Suprapubic skin (tissue), 4 donors: Measurements from ENCODE around the gene ZBTB17. TPM values are rescaled to one million over a fixed set of nuclear protein-coding genes. Genes with fewer than 3 reads are reported as not detected.

Experiments
- DNase-seq, 2 donors: peaks; one replicate each; pipeline ENCODE4 v3.0.0-alpha.2; 2019; ENCODE audit warnings: low spot score in 2 of 2
- H3K27ac ChIP-seq: fragments of 200-600 bp; sonication (generic); one replicate; pipeline ENCODE4 v1.5.1; 2019
- H3K27me3 ChIP-seq: fragments of 200-600 bp; sonication (generic); one replicate; pipeline ENCODE4 v1.5.1; 2019
- H3K36me3 ChIP-seq: fragments of 200-600 bp; sonication (generic); one replicate; pipeline ENCODE4 v1.5.1; 2019
- H3K4me1 ChIP-seq: fragments of 200-600 bp; sonication (generic); one replicate; pipeline ENCODE4 v1.5.1; 2019
- H3K4me3 ChIP-seq: fragments of 200-600 bp; sonication (generic); one replicate; pipeline ENCODE4 v1.5.1; 2019; ENCODE audit warnings: mild to moderate bottlenecking
- H3K9me3 ChIP-seq: fragments of 200-600 bp; sonication (generic); one replicate; pipeline ENCODE4 v1.5.1; 2019
- EP300 ChIP-seq: sonication (generic); formaldehyde crosslinking; IDR thresholded peaks from one replicate; pipeline ENCODE4 v1.6.1; 2017; ENCODE audit warnings: antibody characterized with exemption
- POLR2A ChIP-seq, 2 donors: fragments of 450-650 bp; IDR thresholded peaks; one replicate each; pipeline ENCODE4 v1.6.1; 2017; ENCODE audit warnings: antibody characterized with exemption in 2 of 2, mild to moderate bottlenecking in 2 of 2, moderate library complexity in 2 of 2
- POLR2AphosphoS5 ChIP-seq, 3 donors: sonication (generic); formaldehyde crosslinking; IDR thresholded peaks; one replicate each; pipeline ENCODE4 v1.6.1; 2017; ENCODE audit warnings: antibody characterized with exemption in 3 of 3
- WGBS: methylation state at CpG from one replicate; pipeline ENCODE4 v1.1.5; 2018; 5-methylcytosine and 5-hydroxymethylcytosine counted together
- total RNA-seq, 4 donors: library from RNA; depleted of rRNA; stranded (reverse); fragments of >200 nt; gene quantifications; one replicate each; pipeline ENCODE4 v1.1.0, GENCODE V29; 2016
- TF ChIP-seq, protein P1 (sequence below), 2 donors: fragments of 200-600 bp in 1 of 2; fragments of 450-650 bp in 1 of 2; sonication (generic) in 1 of 2; IDR thresholded peaks; one replicate each; pipeline ENCODE4 v1.5.1; 2016 to 2019; ENCODE audit warnings: antibody characterized with exemption in 2 of 2, mild to moderate bottlenecking in 1 of 2, moderate library complexity in 1 of 2

ZBTB17 gene
- total RNA-seq, 4 donors from 2014 or later, result 27.2 to 44.4 (median 34.1) TPM

DNA sequence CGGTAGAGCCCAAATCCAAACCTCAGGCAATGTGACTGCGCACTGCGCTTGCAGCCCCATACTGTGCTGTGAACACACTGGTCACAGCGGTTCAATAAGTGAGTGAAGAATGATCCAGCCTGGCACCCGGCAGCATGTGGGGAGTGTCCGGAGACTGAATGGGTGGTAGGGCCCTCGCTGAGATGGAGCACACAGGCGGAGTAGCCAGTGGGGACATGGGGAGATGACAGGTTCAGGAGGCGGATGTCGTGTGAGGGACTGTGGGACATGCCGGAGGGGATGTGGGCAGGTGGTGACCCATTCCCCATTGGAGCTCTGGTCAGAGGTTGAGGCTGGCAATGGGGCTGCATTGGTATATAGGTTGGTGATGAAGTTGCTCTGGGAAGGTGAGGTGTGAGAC lies 33.8 kb upstream of the ZBTB17 start:
- Histone ChIP-seq H3K27me3 (no peaks in the 10 kb centered on the region), H3K9me3 (no peaks in the 10 kb centered on the region), H3K4me3 (no peak overlapping the region), H3K36me3 (no peaks in the 10 kb centered on the region), H3K4me1 (peaks cover 35% of the 10 kb centered on the region), H3K27ac (no peak overlapping the region)
- TF ChIP-seq, protein P1, sequence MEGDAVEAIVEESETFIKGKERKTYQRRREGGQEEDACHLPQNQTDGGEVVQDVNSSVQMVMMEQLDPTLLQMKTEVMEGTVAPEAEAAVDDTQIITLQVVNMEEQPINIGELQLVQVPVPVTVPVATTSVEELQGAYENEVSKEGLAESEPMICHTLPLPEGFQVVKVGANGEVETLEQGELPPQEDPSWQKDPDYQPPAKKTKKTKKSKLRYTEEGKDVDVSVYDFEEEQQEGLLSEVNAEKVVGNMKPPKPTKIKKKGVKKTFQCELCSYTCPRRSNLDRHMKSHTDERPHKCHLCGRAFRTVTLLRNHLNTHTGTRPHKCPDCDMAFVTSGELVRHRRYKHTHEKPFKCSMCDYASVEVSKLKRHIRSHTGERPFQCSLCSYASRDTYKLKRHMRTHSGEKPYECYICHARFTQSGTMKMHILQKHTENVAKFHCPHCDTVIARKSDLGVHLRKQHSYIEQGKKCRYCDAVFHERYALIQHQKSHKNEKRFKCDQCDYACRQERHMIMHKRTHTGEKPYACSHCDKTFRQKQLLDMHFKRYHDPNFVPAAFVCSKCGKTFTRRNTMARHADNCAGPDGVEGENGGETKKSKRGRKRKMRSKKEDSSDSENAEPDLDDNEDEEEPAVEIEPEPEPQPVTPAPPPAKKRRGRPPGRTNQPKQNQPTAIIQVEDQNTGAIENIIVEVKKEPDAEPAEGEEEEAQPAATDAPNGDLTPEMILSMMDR (IDR thresholded peaks at IDR 0.05), result no peak
- TF ChIP-seq POLR2A (IDR thresholded peaks at IDR 0.05), result no peak
- DNase-seq, result no peak
- 90% methylated on average over 11 of the region's 11 CpGs for WGBS

GRCh38 chr1:16009030-16009460 lies 33.1 kb upstream of the ZBTB17 start:
- TF ChIP-seq, protein P1 (IDR thresholded peaks at IDR 0.05), result peak; percentile 93 to 94
- TF ChIP-seq POLR2AphosphoS5 (IDR thresholded peaks at IDR 0.05), result no peak
- 5% methylated on average over 4 of the region's 4 CpGs for WGBS
- no peak overlapping the region for H3K27ac ChIP-seq
- H3K36me3 ChIP-seq, result no peaks in the 10 kb centered on the region
- peaks cover 33% of the 10 kb centered on the region for H3K4me1 ChIP-seq
- no peaks in the 10 kb centered on the region for H3K9me3 ChIP-seq
- peak; percentile 88 to 91 for DNase-seq
- no peak overlapping the region for H3K4me3 ChIP-seq
- H3K27me3 ChIP-seq, result no peaks in the 10 kb centered on the region

DNA sequence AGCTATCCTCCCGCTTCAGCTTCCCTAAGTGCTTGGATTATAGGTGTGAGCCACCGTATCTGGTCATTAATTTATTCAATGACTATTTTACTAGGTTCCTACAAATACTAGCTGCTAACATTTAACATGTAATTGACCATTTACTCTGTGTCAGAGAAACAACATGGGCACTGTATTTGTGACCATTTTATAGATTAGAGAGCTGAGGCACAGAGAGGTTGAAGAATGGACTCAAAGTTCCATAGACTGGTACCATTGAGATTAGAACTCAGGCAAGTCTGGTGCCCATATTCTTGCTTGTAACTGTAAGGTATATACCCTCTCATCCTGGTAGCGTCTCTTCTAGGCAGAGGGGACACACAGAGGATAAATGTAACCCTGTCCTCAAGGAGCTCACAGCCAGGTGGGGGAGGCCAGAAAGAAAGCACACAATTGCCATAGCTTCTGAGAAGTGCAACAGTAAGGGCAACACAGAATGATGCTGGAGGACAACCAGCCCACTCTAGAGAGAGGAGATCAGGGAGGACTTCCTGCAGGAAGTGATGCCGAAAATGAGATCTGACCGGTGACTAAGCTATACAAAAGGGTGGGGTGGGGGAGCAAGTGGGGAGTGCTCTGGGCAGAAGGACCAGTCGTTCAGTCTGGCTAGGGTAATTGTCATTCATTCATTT lies 31.9 kb upstream of the ZBTB17 start:
- Histone ChIP-seq H3K4me1 (peaks cover 20% of the 10 kb centered on the region), H3K27me3 (no peaks in the 10 kb centered on the region), H3K36me3 (no peaks in the 10 kb centered on the region), H3K27ac (no peak overlapping the region), H3K4me3 (no peak overlapping the region), H3K9me3 (no peaks in the 10 kb centered on the region)
- DNase-seq, result no peak
- TF ChIP-seq POLR2A (IDR thresholded peaks at IDR 0.05), result no peak
- TF ChIP-seq, protein P1 (IDR thresholded peaks at IDR 0.05), result no peak
- no peak for TF ChIP-seq EP300
- no peak for TF ChIP-seq POLR2AphosphoS5 (IDR thresholded peaks at IDR 0.05)
- WGBS, result 84% methylated on average over 6 of the region's 6 CpGs

DNA sequence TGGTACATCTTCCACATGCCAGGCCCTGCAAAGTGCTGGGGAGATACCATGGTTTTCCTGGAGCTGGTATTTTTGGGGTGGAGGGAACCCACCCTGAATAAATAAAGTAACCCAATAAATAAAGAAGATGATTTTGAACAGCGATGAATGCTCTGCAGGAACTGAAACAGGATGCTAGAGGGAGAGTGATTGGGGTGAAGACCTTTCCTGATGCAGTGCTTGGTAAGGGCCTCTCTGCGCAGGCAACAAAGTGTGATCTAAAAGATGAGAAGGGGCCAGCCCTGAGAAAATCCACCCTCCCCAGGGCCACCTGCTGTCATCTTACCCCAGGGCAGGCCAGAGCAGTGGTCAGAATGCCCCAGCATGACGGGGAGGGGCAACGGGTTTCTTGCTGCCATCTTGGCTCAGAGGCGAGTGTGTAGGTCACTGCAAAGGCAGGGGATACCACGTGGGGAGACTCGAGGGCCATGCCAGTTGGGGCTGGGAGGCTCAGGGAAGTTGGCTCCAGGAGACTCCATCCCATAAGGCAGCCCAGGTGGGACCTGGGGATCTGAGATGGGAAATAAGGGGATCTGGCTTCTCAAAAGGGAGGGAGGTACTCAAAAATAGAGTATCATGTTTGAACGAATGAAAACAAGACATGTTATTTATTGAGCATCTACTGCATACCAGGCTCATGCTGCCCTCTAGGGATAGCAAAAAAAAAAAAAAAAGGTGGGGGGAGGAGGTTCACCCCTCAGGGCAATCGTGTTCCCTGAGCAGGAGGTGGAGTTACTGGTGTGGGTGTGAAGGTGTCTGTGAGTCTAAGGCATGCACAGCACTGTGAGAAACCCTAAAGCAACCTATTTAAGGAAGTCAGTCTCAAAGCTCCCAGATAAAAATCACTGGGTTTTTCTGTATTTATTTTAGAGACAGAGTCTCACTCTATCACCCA lies 30.9 kb upstream of the ZBTB17 start:
- 62% methylated on average over 9 of the region's 9 CpGs for WGBS
- TF ChIP-seq, protein P1 (IDR thresholded peaks at IDR 0.05), result no peak
- TF ChIP-seq POLR2AphosphoS5 (IDR thresholded peaks at IDR 0.05), result no peak

GRCh38 chr1:16006010-16006409 lies 30.1 kb upstream of the ZBTB17 start:
- H3K4me3 ChIP-seq, result no peak overlapping the region
- no peak for TF ChIP-seq POLR2A (IDR thresholded peaks at IDR 0.05)
- no peak for TF ChIP-seq POLR2AphosphoS5 (IDR thresholded peaks at IDR 0.05)
- TF ChIP-seq EP300, result no peak
- TF ChIP-seq, protein P1 (IDR thresholded peaks at IDR 0.05), result no peak
- H3K9me3 ChIP-seq, result no peaks in the 10 kb centered on the region
- no peaks in the 10 kb centered on the region for H3K36me3 ChIP-seq
- WGBS, result 74% methylated on average over 10 of the region's 11 CpGs
- no peak overlapping the region for H3K27ac ChIP-seq
- no peaks in the 10 kb centered on the region for H3K27me3 ChIP-seq
- H3K4me1 ChIP-seq, result peaks cover 13% of the 10 kb centered on the region
- no peak for DNase-seq

More for the DNA sequence above, 30.9 kb upstream of the ZBTB17 start:
- Histone ChIP-seq H3K27me3 (no peaks in the 10 kb centered on the region), H3K4me3 (no peak overlapping the region), H3K27ac (no peak overlapping the region), H3K36me3 (no peaks in the 10 kb centered on the region), H3K9me3 (no peaks in the 10 kb centered on the region), H3K4me1 (peaks cover 13% of the 10 kb centered on the region)
- no peak for DNase-seq
